Osteocyte (in vitro differentiated cells): ENCODE results near the gene CD2. TPM values are rescaled to one million over a fixed set of nuclear protein-coding genes. Genes with fewer than 3 reads are reported as not detected.

Experiments used
- DNase-seq: peaks from one replicate; pipeline ENCODE4 v3.0.0; 2021; ENCODE audit warnings: mixed read lengths; ENCODE audit not compliant: unreplicated experiment; ENCODE audit errors: extremely low spot score
- H3K27ac Mint-ChIP-seq: one replicate; pipeline ENCODE4 v1.8.0; 2021; ENCODE audit warnings: mild to moderate bottlenecking, mixed read lengths; ENCODE audit not compliant: unreplicated experiment
- H3K27me3 Mint-ChIP-seq: one replicate; pipeline ENCODE4 v1.8.0; 2021; ENCODE audit warnings: mixed read lengths; ENCODE audit not compliant: unreplicated experiment
- H3K36me3 Mint-ChIP-seq: one replicate; pipeline ENCODE4 v1.8.0; 2021; ENCODE audit warnings: mixed read lengths; ENCODE audit not compliant: unreplicated experiment
- H3K4me1 Mint-ChIP-seq: one replicate; pipeline ENCODE4 v1.8.0; 2021; ENCODE audit warnings: mixed read lengths; ENCODE audit not compliant: unreplicated experiment
- H3K4me3 Mint-ChIP-seq: one replicate; pipeline ENCODE4 v1.8.0; 2021; ENCODE audit warnings: mild to moderate bottlenecking, moderate library complexity, mixed read lengths; ENCODE audit not compliant: unreplicated experiment
- H3K9me3 Mint-ChIP-seq: one replicate; pipeline ENCODE4 v1.8.0; 2021; ENCODE audit warnings: mixed read lengths; ENCODE audit not compliant: unreplicated experiment
- total RNA-seq: library from RNA; stranded (reverse); gene quantifications from 2 replicates; pipeline ENCODE4 v1.2.1, GENCODE V29; 2021
- TF ChIP-seq, protein P1 (sequence below): fragments of 200-600 bp; sonication (generic); IDR thresholded peaks from 2 replicates; pipeline ENCODE4 v1.5.0; 2021; ENCODE audit warnings: antibody characterized with exemption, mild to moderate bottlenecking, moderate library complexity

CD2 gene
- total RNA-seq, 1 donor from 2014 or later: not detected

DNA sequence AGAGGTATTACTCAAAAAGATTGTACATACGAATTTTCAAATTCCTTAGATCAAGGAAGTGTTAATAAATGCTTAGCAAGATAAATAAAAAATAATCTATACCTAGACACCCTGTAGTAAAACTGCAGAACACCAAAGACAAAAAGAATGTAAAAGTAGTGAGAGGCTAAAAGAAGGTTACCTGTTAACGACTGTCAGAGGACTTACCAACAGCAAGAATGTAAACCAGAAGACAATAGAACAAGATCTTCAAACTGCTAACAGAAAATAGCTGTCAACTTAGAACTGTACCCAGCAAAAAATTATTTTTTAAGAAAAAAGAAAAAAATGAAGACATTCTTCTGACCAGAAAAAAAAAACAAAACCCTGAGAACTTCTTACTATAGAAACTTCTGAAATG, 51.2 kb downstream of the CD2 start:
- Mint-ChIP-seq H3K27me3 (peaks cover 35% of the 10 kb centered on the region), H3K27ac (no peak overlapping the region), H3K36me3 (no peaks in the 10 kb centered on the region), H3K4me3 (no peak overlapping the region), H3K9me3 (no peaks in the 10 kb centered on the region), H3K4me1 (no peaks in the 10 kb centered on the region)
- TF ChIP-seq, protein P1, sequence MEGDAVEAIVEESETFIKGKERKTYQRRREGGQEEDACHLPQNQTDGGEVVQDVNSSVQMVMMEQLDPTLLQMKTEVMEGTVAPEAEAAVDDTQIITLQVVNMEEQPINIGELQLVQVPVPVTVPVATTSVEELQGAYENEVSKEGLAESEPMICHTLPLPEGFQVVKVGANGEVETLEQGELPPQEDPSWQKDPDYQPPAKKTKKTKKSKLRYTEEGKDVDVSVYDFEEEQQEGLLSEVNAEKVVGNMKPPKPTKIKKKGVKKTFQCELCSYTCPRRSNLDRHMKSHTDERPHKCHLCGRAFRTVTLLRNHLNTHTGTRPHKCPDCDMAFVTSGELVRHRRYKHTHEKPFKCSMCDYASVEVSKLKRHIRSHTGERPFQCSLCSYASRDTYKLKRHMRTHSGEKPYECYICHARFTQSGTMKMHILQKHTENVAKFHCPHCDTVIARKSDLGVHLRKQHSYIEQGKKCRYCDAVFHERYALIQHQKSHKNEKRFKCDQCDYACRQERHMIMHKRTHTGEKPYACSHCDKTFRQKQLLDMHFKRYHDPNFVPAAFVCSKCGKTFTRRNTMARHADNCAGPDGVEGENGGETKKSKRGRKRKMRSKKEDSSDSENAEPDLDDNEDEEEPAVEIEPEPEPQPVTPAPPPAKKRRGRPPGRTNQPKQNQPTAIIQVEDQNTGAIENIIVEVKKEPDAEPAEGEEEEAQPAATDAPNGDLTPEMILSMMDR: no peak
- DNase-seq: no peak

- Mint-ChIP-seq H3K36me3 (no peaks in the 10 kb centered on the region), H3K27ac (no peak overlapping the region), H3K4me1 (no peaks in the 10 kb centered on the region), H3K27me3 (peaks cover 29% of the 10 kb centered on the region), H3K4me3 (no peak overlapping the region), H3K9me3 (no peaks in the 10 kb centered on the region)
- DNase-seq: no peak
- TF ChIP-seq, protein P1: no peak
Observed at GRCh38 chr1:116806245-116806644, 52.0 kb downstream of the CD2 start.

GRCh38 chr1:116806671-116807070, 52.4 kb downstream of the CD2 start:
- H3K27ac Mint-ChIP-seq: no peak overlapping the region
- H3K9me3 Mint-ChIP-seq: peaks cover 1% of the 10 kb centered on the region
- no peaks in the 10 kb centered on the region for H3K36me3 Mint-ChIP-seq
- TF ChIP-seq, protein P1: no peak
- H3K27me3 Mint-ChIP-seq: peaks cover 29% of the 10 kb centered on the region
- no peak overlapping the region for H3K4me3 Mint-ChIP-seq
- no peak for DNase-seq
- H3K4me1 Mint-ChIP-seq: no peaks in the 10 kb centered on the region

- H3K9me3 Mint-ChIP-seq: peaks cover 9% of the 10 kb centered on the region
- H3K27ac Mint-ChIP-seq: no peak overlapping the region
- DNase-seq: no peak
- H3K4me1 Mint-ChIP-seq: no peaks in the 10 kb centered on the region
- no peaks in the 10 kb centered on the region for H3K36me3 Mint-ChIP-seq
- H3K4me3 Mint-ChIP-seq: no peak overlapping the region
- TF ChIP-seq, protein P1: no peak
- H3K27me3 Mint-ChIP-seq: peaks cover 22% of the 10 kb centered on the region
Observed at GRCh38 chr1:116807394-116808199, 53.4 kb downstream of the CD2 start.

DNA sequence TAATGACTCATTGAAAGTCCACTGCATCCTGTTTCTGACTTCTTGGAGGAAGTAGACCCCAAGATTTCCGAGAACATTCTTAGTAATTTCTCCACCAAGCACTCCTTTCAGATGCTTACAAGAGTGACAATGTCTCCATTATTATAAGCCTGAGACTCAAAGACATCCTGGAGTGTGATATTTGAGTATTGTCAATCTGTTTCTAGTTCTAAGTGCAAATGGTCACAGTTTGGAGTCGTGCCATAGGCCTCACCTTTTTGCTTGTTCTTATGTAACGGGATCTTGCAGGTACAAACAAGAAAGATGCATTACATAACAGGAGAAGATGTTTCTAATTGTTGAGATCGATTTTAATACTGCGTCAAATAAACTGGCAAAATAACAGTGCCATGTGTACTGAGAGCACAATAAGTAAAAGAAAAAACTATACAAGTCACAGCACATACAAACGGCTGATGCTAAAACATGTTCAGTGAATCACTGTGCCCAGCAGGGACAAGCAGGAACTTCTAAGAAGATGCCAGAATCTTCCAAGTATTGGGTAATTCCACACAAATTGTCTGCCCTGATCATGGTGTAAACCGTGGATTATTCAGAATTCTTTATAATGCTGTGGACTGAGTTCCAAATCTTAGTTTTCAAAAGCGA, 54.1 kb downstream of the CD2 start:
- no peak for DNase-seq
- Mint-ChIP-seq H3K27ac (no peak overlapping the region), H3K4me1 (no peaks in the 10 kb centered on the region), H3K27me3 (peaks cover 22% of the 10 kb centered on the region), H3K4me3 (no peak overlapping the region), H3K36me3 (no peaks in the 10 kb centered on the region), H3K9me3 (peaks cover 14% of the 10 kb centered on the region)
- TF ChIP-seq, protein P1: no peak
